Measurements from ENCODE around the gene LRRC27. TPM values are rescaled to one million over a fixed set of nuclear protein-coding genes. Genes with fewer than 3 reads are reported as not detected.

Gene LRRC27
- total RNA-seq, 6 donors from 2014 or later, result 7.4 to 110 (median 15.1) TPM

DNA sequence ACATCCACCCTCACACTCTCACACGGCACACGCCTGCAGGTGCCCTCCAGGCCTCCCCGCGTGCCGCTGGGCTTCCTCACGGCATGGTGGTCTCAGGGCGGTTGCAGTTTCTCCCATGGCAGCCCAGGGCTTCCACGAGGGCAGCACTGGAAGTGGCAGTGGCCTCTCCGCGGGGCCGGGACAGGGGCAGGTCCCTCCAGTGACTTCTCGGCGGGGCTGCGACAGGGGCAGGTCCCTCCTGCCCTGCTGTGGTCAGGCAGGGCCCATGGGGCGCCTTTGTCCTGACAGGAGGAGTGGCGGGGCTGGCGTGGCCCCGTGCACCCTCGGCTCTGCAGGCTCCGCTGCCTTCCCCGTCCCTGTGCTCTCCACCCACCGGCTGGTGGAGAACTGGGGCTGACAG, 84.0 kb downstream of the LRRC27 start:
- Histone ChIP-seq H3K36me3 (peaks cover 0 to 10% (median 3%) of the 10 kb centered on the region in 4 donors), H3K9me3 (no peaks in the 10 kb centered on the region), H3K4me1 (peaks cover 64 to 87% (median 77%) of the 10 kb centered on the region in 4 donors), H3K4me3 (no peak overlapping the region), H3K27me3 (no peaks in the 10 kb centered on the region), H3K27ac (peak overlapping the region in 3 of 4 donors; percentile 92 to 98 (median 97))
- DNase-seq (peak in 1 of 2 donors; percentile 71), ATAC-seq (ENCODE audit: low FRiP score in 2 of 2) (no peak)
- TF ChIP-seq, protein P1, sequence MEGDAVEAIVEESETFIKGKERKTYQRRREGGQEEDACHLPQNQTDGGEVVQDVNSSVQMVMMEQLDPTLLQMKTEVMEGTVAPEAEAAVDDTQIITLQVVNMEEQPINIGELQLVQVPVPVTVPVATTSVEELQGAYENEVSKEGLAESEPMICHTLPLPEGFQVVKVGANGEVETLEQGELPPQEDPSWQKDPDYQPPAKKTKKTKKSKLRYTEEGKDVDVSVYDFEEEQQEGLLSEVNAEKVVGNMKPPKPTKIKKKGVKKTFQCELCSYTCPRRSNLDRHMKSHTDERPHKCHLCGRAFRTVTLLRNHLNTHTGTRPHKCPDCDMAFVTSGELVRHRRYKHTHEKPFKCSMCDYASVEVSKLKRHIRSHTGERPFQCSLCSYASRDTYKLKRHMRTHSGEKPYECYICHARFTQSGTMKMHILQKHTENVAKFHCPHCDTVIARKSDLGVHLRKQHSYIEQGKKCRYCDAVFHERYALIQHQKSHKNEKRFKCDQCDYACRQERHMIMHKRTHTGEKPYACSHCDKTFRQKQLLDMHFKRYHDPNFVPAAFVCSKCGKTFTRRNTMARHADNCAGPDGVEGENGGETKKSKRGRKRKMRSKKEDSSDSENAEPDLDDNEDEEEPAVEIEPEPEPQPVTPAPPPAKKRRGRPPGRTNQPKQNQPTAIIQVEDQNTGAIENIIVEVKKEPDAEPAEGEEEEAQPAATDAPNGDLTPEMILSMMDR (IDR thresholded peaks at IDR 0.05), result no peak
- TF ChIP-seq POLR2A (IDR thresholded peaks at IDR 0.05) (no peak), POLR2AphosphoS5 (IDR thresholded peaks at IDR 0.05) (no peak), EP300 (IDR thresholded peaks at IDR 0.05) (no peak)
- 83 to 94% methylated on average over 10 to 15 of the region's 22 CpGs for WGBS, 2 donors

DNA sequence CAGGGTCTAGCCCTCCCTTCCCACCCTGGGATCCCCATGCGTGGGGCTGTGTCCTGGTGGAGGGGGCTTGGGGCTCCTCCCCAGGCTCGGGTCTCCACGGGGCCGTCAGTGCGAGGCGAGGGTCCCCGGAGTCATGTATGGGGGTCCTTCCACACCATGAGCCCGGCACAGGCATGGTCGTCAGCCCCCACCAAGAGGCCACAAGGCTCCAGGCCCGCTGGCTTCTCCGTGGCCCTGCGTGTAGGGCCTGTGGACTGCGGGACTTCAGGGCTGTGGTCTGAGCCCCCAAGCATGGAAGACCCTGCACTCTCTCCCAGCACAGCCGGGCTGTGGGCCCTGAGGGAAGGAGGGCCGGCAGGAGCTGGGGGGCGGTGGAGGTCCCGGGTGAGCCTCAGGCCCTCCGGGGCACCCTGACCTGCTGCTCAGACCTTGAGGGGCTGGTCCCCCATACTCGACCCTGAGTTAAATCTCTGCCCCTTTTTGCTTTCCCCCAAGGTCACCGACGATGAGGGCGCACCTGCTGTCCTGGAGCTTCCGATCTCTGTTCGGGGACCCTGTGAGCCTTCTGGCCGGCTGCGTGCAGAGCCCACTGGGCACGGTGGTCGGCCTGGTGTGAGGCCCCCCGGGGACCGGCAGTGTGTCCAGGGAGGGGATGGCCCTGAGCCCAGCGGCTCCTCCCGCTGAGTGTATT, 84.7 kb downstream of the LRRC27 start:
- no peak overlapping the region for H3K4me3 ChIP-seq
- no peaks in the 10 kb centered on the region for H3K9me3 ChIP-seq
- DNase-seq (peak in 1 of 2 donors; percentile 71), ATAC-seq (ENCODE audit: low FRiP score in 2 of 2) (no peak)
- TF ChIP-seq EP300 (IDR thresholded peaks at IDR 0.05), result no peak
- no peak for TF ChIP-seq POLR2A (IDR thresholded peaks at IDR 0.05)
- no peak for TF ChIP-seq POLR2AphosphoS5 (IDR thresholded peaks at IDR 0.05)
- TF ChIP-seq, protein P1 (IDR thresholded peaks at IDR 0.05), result no peak
- WGBS, 2 donors, result 93 to 95% methylated on average over 13 to 30 of the region's 32 CpGs
- peak overlapping the region; percentile 91 to 98 (median 94) for H3K27ac ChIP-seq
- H3K4me1 ChIP-seq, result peaks cover 64 to 87% (median 77%) of the 10 kb centered on the region in 4 donors
- peaks cover 0 to 10% (median 3%) of the 10 kb centered on the region in 4 donors for H3K36me3 ChIP-seq
- H3K27me3 ChIP-seq, result no peaks in the 10 kb centered on the region

DNA sequence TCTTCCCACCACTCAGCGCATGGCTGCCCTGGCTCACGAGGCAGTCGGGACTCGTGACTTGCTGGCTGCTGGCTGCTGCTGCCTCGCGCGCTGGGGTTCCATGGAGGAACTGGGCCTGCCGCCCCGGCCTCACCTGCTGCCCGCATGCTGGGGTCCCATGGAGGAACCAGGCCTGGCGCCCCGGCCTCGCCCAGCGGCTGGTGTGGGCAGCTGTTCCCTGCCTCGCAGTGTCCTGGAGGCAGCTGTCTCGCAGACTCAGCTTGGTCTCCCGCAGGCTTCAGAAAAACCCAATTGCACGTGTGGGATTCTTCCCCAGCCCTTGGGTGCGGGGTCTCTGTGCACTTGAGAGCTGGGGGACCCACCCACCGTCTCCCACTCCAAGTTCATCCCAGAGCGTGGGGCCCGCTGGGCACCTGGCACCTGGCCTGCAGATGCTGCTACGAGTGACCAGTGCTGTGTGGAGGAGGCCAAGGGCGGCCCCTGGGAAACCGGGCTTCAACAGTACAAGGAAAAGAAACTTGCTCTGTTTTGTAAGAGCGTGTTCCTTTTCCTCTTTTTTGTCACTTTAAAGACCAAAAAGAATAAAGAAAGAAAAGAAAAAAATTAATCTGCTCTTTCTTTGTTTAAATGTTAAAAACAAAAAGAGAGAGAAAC, 85.4 kb downstream of the LRRC27 start:
- TF ChIP-seq, protein P1 (IDR thresholded peaks at IDR 0.05), result no peak
- TF ChIP-seq POLR2AphosphoS5 (IDR thresholded peaks at IDR 0.05), result no peak
- peak in 1 of 4 donors; percentile 9 for TF ChIP-seq POLR2A (IDR thresholded peaks at IDR 0.05)
- ATAC-seq (ENCODE audit: low FRiP score in 2 of 2) (no peak), DNase-seq (peak in 1 of 2 donors; percentile 86)
- peaks cover 0 to 10% (median 3%) of the 10 kb centered on the region in 4 donors for H3K36me3 ChIP-seq
- H3K4me1 ChIP-seq, result peaks cover 64 to 87% (median 77%) of the 10 kb centered on the region in 4 donors
- no peaks in the 10 kb centered on the region for H3K9me3 ChIP-seq
- H3K27ac ChIP-seq, result peak overlapping the region; percentile 91 to 98 (median 94)
- 76 to 81% methylated on average over 6 to 26 of the region's 26 CpGs for WGBS, 2 donors
- H3K27me3 ChIP-seq, result no peaks in the 10 kb centered on the region
- no peak overlapping the region for H3K4me3 ChIP-seq

DNA sequence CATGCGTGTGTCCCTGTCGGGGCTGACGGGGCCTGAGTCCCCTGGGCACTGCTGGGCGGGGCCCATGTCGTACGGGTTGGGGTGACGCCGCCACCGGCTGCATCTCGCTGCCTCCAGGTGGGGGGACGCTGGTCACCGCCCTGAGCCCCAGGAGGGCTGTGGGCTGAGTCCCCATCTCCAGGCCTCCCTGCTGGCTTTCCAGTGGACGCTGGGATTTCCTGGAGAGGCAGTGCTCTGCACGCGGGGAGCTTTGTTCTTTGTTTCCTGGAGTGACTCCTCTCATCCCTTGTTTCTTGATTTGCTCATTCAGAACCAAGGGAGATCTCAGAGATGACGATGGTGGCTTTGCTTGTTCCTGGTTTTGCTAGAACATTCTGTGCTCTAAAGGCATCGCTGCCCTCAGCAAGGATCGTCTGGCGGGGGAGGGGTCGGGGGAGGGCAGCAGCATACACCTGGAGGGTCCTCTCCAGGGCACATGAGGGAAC, 86.0 kb downstream of the LRRC27 start:
- DNase-seq (peak; percentile 68 to 84), ATAC-seq (ENCODE audit: low FRiP score in 2 of 2) (peak; percentile 2 to 7)
- WGBS, 2 donors, result 56 to 65% methylated on average over 19 of the region's 20 CpGs
- Histone ChIP-seq H3K4me3 (no peak overlapping the region), H3K27ac (peak overlapping the region; percentile 91 to 98 (median 94)), H3K9me3 (no peaks in the 10 kb centered on the region), H3K27me3 (no peaks in the 10 kb centered on the region), H3K4me1 (peaks cover 67 to 87% (median 76%) of the 10 kb centered on the region in 4 donors), H3K36me3 (peaks cover 0 to 10% (median 3%) of the 10 kb centered on the region in 4 donors)
- peak in 3 of 4 donors; percentile 50 to 93 (median 55) for TF ChIP-seq EP300 (IDR thresholded peaks at IDR 0.05)
- TF ChIP-seq POLR2A (IDR thresholded peaks at IDR 0.05), result peak in 2 of 4 donors; percentile 13 to 33
- TF ChIP-seq, protein P1 (IDR thresholded peaks at IDR 0.05), result no peak
- TF ChIP-seq POLR2AphosphoS5 (IDR thresholded peaks at IDR 0.05), result peak; percentile 21 to 77
